ENCODE results near the gene PACSIN2. TPM values are rescaled to one million over a fixed set of nuclear protein-coding genes. Genes with fewer than 3 reads are reported as not detected.
"Not testable (repeated sequence)": the region's sequence is repeated elsewhere in the genome, so short reads cannot be mapped to it uniquely, and the experiment has no call there.

PACSIN2 gene
- total RNA-seq, 1 experiment from 2014 or later, result 224 TPM

DNA sequence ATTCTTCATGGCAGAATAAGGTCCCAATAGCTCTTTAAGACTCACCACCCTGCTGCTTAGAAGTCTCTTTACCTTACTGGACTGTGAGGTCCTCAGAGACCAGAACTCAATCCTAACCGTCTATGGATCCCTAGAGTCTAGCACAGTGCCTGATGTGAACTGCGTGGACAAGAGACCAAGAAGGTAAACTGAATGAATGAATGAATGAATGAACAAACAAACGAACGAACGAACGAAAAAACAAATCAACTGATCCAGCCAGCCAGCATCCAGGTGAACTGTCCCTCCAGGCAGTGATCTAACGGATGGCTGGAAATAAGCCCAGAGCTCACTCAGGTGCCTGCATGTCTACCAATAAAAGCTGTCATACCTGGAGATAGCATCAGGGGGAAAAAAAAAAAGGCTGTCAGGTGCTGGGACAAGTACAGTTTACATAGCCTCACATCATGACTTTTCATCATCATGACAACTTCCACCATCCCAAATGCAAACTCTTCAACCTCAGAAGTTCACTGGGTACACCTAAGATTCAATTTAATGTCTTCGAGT lies 59.8 kb downstream of the PACSIN2 start:
- BruUV-seq (replicated peaks), result no TSS peak
- DNase-seq, result no peak
- CTCF ChIA-PET, result interaction anchor here (0.7 kb wide), 1 partner anchor 64 kb away, joined by 3 read pairs; no protein-coding TSS in a partner anchor
- Mint-ChIP-seq H3K4me3 (ENCODE audit: low read depth, unreplicated experiment) (peak overlapping the region; percentile 36), H3K27me3 (ENCODE audit: unreplicated experiment) (no peaks in the 10 kb centered on the region), H3K27ac (ENCODE audit: unreplicated experiment) (peak overlapping the region; percentile 97), H3K36me3 (ENCODE audit: insufficient read depth, unreplicated experiment) (peaks cover 85% of the 10 kb centered on the region), H3K4me1 (ENCODE audit: low read depth, unreplicated experiment) (peaks cover 84% of the 10 kb centered on the region), H3K9me3 (ENCODE audit: low read depth, unreplicated experiment) (peaks cover 2% of the 10 kb centered on the region)
- TF ChIP-seq, protein P1, sequence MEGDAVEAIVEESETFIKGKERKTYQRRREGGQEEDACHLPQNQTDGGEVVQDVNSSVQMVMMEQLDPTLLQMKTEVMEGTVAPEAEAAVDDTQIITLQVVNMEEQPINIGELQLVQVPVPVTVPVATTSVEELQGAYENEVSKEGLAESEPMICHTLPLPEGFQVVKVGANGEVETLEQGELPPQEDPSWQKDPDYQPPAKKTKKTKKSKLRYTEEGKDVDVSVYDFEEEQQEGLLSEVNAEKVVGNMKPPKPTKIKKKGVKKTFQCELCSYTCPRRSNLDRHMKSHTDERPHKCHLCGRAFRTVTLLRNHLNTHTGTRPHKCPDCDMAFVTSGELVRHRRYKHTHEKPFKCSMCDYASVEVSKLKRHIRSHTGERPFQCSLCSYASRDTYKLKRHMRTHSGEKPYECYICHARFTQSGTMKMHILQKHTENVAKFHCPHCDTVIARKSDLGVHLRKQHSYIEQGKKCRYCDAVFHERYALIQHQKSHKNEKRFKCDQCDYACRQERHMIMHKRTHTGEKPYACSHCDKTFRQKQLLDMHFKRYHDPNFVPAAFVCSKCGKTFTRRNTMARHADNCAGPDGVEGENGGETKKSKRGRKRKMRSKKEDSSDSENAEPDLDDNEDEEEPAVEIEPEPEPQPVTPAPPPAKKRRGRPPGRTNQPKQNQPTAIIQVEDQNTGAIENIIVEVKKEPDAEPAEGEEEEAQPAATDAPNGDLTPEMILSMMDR (IDR thresholded peaks at IDR 0.05; ENCODE audit: unreplicated experiment), result no peak
- intact Hi-C loops (cut with micrococcal nuclease; ENCODE audit: unreplicated experiment), result loop anchor here (5.0 kb wide), 1 partner anchor 42 kb away; no protein-coding TSS in a partner anchor

DNA sequence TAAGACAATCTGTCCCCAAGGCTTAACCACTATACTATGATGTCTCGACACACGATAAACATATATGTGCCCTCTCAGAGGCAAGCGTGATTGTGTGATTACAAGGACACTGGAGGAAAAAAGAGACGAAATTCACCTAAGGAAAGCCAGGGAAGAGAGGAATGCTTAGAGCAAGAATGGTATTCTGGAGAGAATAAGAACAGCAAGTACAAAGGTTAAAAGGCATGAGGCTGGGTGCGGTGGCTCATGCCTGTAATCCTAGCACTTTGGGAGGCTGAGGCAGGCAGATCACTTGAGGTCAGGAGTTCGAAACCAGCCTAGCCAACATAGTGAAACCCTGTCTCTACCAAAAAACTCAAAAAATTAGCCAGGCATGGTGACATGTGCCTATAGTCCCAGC lies 61.2 kb downstream of the PACSIN2 start:
- peak overlapping the region; percentile 57 for H3K4me3 Mint-ChIP-seq (ENCODE audit: low read depth, unreplicated experiment)
- peaks cover 81% of the 10 kb centered on the region for H3K36me3 Mint-ChIP-seq (ENCODE audit: insufficient read depth, unreplicated experiment)
- H3K9me3 Mint-ChIP-seq (ENCODE audit: low read depth, unreplicated experiment); DNase-seq; H3K27me3 Mint-ChIP-seq (ENCODE audit: unreplicated experiment); BruUV-seq (replicated peaks); intact Hi-C loops (cut with micrococcal nuclease; ENCODE audit: unreplicated experiment): not testable (repeated sequence)
- peaks cover 88% of the 10 kb centered on the region for H3K4me1 Mint-ChIP-seq (ENCODE audit: low read depth, unreplicated experiment)
- H3K27ac Mint-ChIP-seq (ENCODE audit: unreplicated experiment), result peak overlapping the region; percentile 40
- CTCF ChIA-PET, result interaction anchor here (0.6 kb wide), 1 partner anchor 18 kb away, joined by 4 read pairs; no protein-coding TSS in a partner anchor

GRCh38 chr22:42951093-42951710 lies 63.7 kb downstream of the PACSIN2 start:
- DNase-seq, result no peak
- Mint-ChIP-seq H3K36me3 (ENCODE audit: insufficient read depth, unreplicated experiment) (peaks cover 82% of the 10 kb centered on the region), H3K4me3 (ENCODE audit: low read depth, unreplicated experiment) (peak overlapping the region; percentile 51), H3K9me3 (ENCODE audit: low read depth, unreplicated experiment) (peaks cover 2% of the 10 kb centered on the region), H3K27me3 (ENCODE audit: unreplicated experiment) (no peaks in the 10 kb centered on the region), H3K4me1 (ENCODE audit: low read depth, unreplicated experiment) (peaks cover 94% of the 10 kb centered on the region), H3K27ac (ENCODE audit: unreplicated experiment) (peak overlapping the region; percentile 90)
- intact Hi-C loops (cut with micrococcal nuclease; ENCODE audit: unreplicated experiment), result no loop called here
- TF ChIP-seq, protein P1 (IDR thresholded peaks at IDR 0.05; ENCODE audit: unreplicated experiment), result no peak
- CTCF ChIA-PET, result interaction anchor here (1.1 kb wide), 1 partner anchor 9 kb away, joined by 4 read pairs; no protein-coding TSS in a partner anchor
- BruUV-seq (replicated peaks), result no TSS peak

DNA sequence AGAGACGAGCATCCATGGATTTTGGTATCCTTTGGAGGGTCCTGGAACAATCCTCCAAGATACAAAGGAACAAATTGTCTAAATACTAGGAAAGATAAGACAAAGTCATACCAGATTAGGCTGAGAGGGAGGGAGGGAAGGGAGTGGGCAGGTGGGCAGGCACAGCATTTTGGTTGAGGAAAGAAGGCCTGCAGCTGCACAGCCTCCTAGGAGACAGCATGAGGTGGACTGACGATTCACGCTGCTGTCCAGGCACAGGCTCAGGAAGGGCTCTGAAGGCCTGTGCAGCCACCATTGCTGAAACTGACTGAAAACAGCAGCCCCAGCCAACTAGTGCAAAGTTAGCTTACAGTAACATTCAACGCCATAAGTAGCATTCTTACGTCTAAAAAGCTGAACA lies 64.7 kb downstream of the PACSIN2 start:
- no peak for DNase-seq
- Mint-ChIP-seq H3K36me3 (ENCODE audit: insufficient read depth, unreplicated experiment) (peaks cover 85% of the 10 kb centered on the region), H3K4me3 (ENCODE audit: low read depth, unreplicated experiment) (no peak overlapping the region), H3K27ac (ENCODE audit: unreplicated experiment) (peak overlapping the region; percentile 93), H3K9me3 (ENCODE audit: low read depth, unreplicated experiment) (peaks cover 7% of the 10 kb centered on the region), H3K4me1 (ENCODE audit: low read depth, unreplicated experiment) (peaks cover 94% of the 10 kb centered on the region), H3K27me3 (ENCODE audit: unreplicated experiment) (no peaks in the 10 kb centered on the region)
- TF ChIP-seq, protein P1 (IDR thresholded peaks at IDR 0.05; ENCODE audit: unreplicated experiment), result no peak
- intact Hi-C loops (cut with micrococcal nuclease; ENCODE audit: unreplicated experiment), result no loop called here
- CTCF ChIA-PET, result no interaction called here
- BruUV-seq (replicated peaks), result no TSS peak

- Mint-ChIP-seq H3K4me3 (ENCODE audit: low read depth, unreplicated experiment) (no peak overlapping the region), H3K9me3 (ENCODE audit: low read depth, unreplicated experiment) (peaks cover 7% of the 10 kb centered on the region), H3K27me3 (ENCODE audit: unreplicated experiment) (no peaks in the 10 kb centered on the region), H3K4me1 (ENCODE audit: low read depth, unreplicated experiment) (peaks cover 92% of the 10 kb centered on the region), H3K27ac (ENCODE audit: unreplicated experiment) (peak overlapping the region; percentile 93), H3K36me3 (ENCODE audit: insufficient read depth, unreplicated experiment) (peaks cover 85% of the 10 kb centered on the region)
- CTCF ChIA-PET, result no interaction called here
- TF ChIP-seq, protein P1 (IDR thresholded peaks at IDR 0.05; ENCODE audit: unreplicated experiment), result no peak
- DNase-seq, result no peak
- no TSS peak for BruUV-seq (replicated peaks)
- intact Hi-C loops (cut with micrococcal nuclease; ENCODE audit: unreplicated experiment), result no loop called here
Measured at GRCh38 chr22:42949159-42949558, 65.8 kb downstream of the PACSIN2 start.

All from Calu3 (cell line).